ENCODE data around the gene TEX22.
A peak's percentile ranks its signal among the peaks of the same experiment; 100 is the strongest.

The TEX22 gene

DNA sequence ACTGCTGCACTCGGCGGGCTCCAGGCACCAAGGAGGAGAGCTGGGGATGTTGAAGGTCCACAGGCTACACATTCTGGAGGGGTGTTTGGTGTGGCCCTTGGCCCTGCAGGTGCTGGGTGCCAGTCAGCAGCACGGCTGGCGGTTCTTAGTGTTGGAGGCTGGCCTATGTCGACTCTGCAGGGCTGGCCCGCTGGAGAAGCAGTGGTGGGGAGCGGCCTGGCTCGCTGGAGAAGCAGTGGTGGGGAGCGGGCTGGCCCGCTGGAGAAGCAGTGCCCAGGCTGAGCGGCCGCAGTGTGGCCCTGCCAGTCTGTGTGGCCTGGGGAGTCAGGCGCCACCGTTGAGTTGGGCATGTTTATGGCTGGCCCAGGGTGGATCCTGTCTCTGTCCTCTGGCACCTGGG is 48.6 kb downstream of the TEX22 start:
- Histone ChIP-seq H3K4me3 (ENCODE audit: low read depth, low read length) (no peak overlapping the region), H3K36me3 (replicated peaks) (peaks cover 31% of the 10 kb centered on the region), H3K27me3 (replicated peaks) (no peaks in the 10 kb centered on the region), H3K27ac (no peak overlapping the region)
- in situ Hi-C loops (cut with HindIII; ENCODE audit: low pct_ligation_motif_present, low sequenced_read_pairs), result no loop called here
- TF ChIP-seq, protein P1, sequence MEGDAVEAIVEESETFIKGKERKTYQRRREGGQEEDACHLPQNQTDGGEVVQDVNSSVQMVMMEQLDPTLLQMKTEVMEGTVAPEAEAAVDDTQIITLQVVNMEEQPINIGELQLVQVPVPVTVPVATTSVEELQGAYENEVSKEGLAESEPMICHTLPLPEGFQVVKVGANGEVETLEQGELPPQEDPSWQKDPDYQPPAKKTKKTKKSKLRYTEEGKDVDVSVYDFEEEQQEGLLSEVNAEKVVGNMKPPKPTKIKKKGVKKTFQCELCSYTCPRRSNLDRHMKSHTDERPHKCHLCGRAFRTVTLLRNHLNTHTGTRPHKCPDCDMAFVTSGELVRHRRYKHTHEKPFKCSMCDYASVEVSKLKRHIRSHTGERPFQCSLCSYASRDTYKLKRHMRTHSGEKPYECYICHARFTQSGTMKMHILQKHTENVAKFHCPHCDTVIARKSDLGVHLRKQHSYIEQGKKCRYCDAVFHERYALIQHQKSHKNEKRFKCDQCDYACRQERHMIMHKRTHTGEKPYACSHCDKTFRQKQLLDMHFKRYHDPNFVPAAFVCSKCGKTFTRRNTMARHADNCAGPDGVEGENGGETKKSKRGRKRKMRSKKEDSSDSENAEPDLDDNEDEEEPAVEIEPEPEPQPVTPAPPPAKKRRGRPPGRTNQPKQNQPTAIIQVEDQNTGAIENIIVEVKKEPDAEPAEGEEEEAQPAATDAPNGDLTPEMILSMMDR (IDR thresholded peaks at IDR 0.05; ENCODE audit: low read depth, low read length, missing control alignments), result no peak
- DNase-seq, result no peak

DNA sequence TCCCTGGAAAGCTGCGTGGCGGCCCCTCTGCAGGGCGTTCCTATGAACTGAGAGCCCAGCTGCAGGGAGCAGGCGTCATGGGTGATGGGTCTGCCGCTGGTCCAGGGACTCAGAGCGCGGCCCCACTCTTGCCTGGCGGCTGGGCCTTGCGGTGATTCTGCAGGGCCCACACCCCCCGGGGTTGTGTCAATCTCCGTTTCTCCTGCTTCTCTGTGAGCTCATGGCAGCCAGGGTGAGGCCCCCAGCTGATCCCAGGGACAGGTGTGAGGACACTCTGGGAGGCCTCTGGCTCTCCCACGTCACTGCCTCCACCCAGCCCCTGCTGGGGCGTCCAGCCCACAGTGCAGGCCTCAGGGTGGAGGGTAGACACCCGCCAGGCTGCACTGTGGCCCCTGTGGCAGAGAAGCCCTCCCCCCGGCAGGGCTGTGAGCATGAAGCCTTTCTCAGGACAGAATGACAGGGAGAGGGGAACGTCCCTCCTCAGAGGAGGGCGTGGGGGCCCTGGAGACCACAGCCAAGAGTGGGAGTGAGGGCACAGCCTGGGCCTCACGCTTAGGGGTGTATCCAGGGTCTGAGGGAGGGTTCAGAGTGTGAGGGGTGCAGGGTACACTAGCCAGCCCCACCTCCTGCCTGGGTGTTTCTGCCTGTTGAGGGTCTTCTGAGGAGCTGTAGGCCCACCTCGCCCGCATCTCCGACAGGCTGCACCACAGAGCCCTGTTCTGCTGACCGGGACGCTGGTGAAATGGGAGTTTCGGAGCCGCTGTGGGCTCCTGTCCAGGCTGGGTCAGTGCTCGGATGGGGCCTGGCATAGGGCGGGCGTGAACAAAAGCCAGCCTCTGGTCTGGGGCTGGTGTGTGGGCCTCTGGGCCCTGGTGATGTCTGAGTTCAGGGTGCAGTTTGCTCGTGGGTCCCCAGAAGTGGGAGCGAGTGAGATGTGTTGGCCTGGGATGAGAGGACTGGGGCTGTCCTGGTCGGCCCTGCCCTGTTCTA is 49.6 kb downstream of the TEX22 start:
- DNase-seq, result no peak
- Histone ChIP-seq H3K27ac (no peak overlapping the region), H3K27me3 (replicated peaks) (no peaks in the 10 kb centered on the region), H3K36me3 (replicated peaks) (peaks cover 27% of the 10 kb centered on the region), H3K4me3 (ENCODE audit: low read depth, low read length) (no peak overlapping the region)
- in situ Hi-C loops (cut with HindIII; ENCODE audit: low pct_ligation_motif_present, low sequenced_read_pairs), result no loop called here
- TF ChIP-seq, protein P1 (IDR thresholded peaks at IDR 0.05; ENCODE audit: low read depth, low read length, missing control alignments), result no peak

DNA sequence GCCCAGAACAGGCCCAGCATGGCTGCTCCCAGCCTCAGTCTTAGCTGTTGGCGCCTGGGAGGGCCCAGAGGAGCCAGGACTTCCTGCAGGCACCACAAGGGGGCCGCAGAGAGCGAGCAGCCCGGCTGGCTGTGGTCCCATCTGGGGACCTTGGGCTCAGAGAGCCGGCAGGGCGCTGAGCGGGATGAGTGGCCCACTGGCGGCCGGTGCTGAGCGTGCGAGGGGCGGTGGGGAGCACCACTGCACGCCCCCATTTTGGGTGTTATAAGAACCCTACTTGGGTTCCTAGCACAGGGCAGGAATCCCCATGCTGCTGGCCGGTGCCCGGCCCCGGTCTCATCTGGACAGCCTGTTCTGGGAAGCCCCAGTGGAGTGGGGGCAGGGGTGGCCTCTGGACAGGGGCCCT is 50.4 kb downstream of the TEX22 start:
- in situ Hi-C loops (cut with HindIII; ENCODE audit: low pct_ligation_motif_present, low sequenced_read_pairs), result no loop called here
- H3K4me3 ChIP-seq (ENCODE audit: low read depth, low read length), result no peak overlapping the region
- peak; percentile 58 for DNase-seq
- TF ChIP-seq, protein P1 (IDR thresholded peaks at IDR 0.05; ENCODE audit: low read depth, low read length, missing control alignments), result peak; percentile 91
- no peaks in the 10 kb centered on the region for H3K27me3 ChIP-seq (replicated peaks)
- H3K36me3 ChIP-seq (replicated peaks), result peaks cover 29% of the 10 kb centered on the region
- no peak overlapping the region for H3K27ac ChIP-seq

DNA sequence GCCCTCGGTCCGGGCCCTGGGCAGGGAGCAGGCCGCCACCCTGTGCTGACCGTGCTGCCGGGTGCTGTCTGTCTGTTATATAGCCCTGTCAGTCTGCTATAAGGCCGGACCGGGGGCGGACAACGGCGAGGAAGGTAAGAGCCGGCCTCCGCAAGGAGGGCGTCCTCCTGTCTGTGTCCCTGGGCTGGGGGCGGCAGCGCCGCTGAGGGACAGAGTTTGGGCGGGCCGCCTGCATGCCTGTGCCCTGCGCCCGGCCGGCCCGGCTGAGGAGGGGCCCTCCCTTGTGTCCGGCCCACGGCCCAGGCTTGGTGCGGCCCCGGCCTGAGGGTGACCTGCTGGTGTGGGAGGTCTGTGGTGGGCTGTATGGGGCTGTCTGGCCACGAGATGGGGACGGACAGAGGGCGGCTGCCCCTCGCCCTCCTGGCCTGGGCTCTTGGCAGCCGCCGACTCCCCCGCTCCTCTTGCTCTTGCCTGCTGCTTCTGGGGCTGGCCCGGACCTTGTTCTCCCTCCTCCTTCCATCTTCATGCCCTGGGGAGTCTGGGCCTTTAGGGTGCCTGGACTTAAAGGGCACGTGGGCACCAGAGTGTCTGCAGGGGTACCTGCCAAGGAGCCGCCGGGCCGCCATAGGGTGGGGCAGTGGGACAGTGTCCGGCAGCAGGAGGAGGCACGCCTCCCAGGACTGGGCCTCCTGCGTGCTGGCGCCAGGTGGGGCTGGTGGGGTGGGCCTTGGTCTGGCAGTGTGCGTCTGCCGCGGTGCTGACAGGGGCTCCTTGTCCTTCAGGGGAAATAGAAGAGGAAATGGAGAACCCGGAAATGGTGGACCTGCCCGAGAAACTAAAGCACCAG is 51.2 kb downstream of the TEX22 start:
- in situ Hi-C loops (cut with HindIII; ENCODE audit: low pct_ligation_motif_present, low sequenced_read_pairs), result no loop called here
- Histone ChIP-seq H3K27ac (no peak overlapping the region), H3K36me3 (replicated peaks) (peaks cover 36% of the 10 kb centered on the region), H3K4me3 (ENCODE audit: low read depth, low read length) (no peak overlapping the region), H3K27me3 (replicated peaks) (no peaks in the 10 kb centered on the region)
- TF ChIP-seq, protein P1 (IDR thresholded peaks at IDR 0.05; ENCODE audit: low read depth, low read length, missing control alignments), result no peak
- no peak for DNase-seq

DNA sequence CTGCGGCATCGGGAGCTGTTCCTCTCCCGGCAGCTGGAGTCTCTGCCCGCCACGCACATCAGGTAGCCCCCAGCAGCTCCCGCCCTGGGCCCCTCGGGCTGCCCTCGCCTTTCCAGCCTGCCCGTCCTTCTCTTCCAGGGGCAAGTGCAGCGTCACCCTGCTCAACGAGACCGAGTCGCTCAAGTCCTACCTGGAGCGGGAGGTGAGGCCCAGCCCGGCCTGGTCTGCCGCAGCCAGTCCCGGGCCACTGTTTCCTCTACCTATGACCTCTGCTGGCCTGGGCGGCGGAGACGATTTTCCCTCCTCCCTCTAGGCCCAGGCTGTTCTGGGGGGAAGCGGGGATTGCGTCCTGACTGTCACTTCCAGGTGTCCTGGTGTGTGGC is 51.8 kb downstream of the TEX22 start:
- H3K4me3 ChIP-seq (ENCODE audit: low read depth, low read length), result no peak overlapping the region
- no peak overlapping the region for H3K27ac ChIP-seq
- H3K27me3 ChIP-seq (replicated peaks), result no peaks in the 10 kb centered on the region
- in situ Hi-C loops (cut with HindIII; ENCODE audit: low pct_ligation_motif_present, low sequenced_read_pairs), result no loop called here
- H3K36me3 ChIP-seq (replicated peaks), result peaks cover 42% of the 10 kb centered on the region
- DNase-seq, result no peak
- TF ChIP-seq, protein P1 (IDR thresholded peaks at IDR 0.05; ENCODE audit: low read depth, low read length, missing control alignments), result no peak

Data from brain microvascular endothelial cell (primary cell).